GM23338 (cell line): ENCODE data around the gene GSAP.

Experiments used
- CREB1 ChIP-seq: fragments of 250-450 bp; sonication (Bioruptor Pico); IDR thresholded peaks from 2 replicates; pipeline ENCODE4 v1.5.0; 2020; ENCODE audit warnings: low read depth, mild to moderate bottlenecking, moderate library complexity
- CTCF ChIP-seq, 2 experiments: fragments of 200-600 bp in 1 of 2; sonication (generic) in 1 of 2; conservative IDR thresholded peaks; 2 replicates each; pipeline versions ENCODE4 v1.5.1 to v1.6.1; 2016 to 2017; ENCODE audit warnings: antibody characterized with exemption in 2 of 2, low read depth in 2 of 2, mild to moderate bottlenecking in 2 of 2, moderate library complexity in 1 of 2
- ETS1 ChIP-seq: IDR thresholded peaks from 2 replicates; pipeline ENCODE4 v1.6.1; 2016; ENCODE audit warnings: antibody characterized with exemption
- EZH2 ChIP-seq: fragments of 200-600 bp; sonication (generic); IDR thresholded peaks from one replicate; pipeline ENCODE4 v1.8.0; 2017; ENCODE audit warnings: antibody characterized with exemption, mild to moderate bottlenecking, low read depth; ENCODE audit not compliant: unreplicated experiment
- EZH2phosphoT487 ChIP-seq: fragments of 200-600 bp; sonication (generic); IDR thresholded peaks from one replicate; pipeline ENCODE4 v1.8.1; 2018; ENCODE audit warnings: antibody characterized with exemption; ENCODE audit not compliant: unreplicated experiment
- NANOG ChIP-seq: IDR thresholded peaks from 2 replicates; pipeline ENCODE4 v1.6.1; 2016; ENCODE audit warnings: antibody characterized with exemption, borderline replicate concordance
- POLR2AphosphoS5 ChIP-seq: IDR thresholded peaks from 2 replicates; pipeline ENCODE4 v1.6.1; 2016; ENCODE audit warnings: antibody characterized with exemption, low read depth
- REST ChIP-seq: IDR thresholded peaks from one replicate; pipeline ENCODE4 v1.6.1; 2018; ENCODE audit warnings: antibody characterized with exemption; ENCODE audit not compliant: unreplicated experiment
- STAT1 ChIP-seq: IDR thresholded peaks from one replicate; pipeline ENCODE4 v1.6.1; 2016; ENCODE audit warnings: antibody characterized with exemption; ENCODE audit not compliant: unreplicated experiment
- ZNF114 ChIP-seq: fragments of 250-450 bp; sonication (Bioruptor Pico); IDR thresholded peaks from 2 replicates; pipeline ENCODE4 v1.5.0; 2020; ENCODE audit warnings: mild to moderate bottlenecking, moderate library complexity
- ZNF331 ChIP-seq: fragments of 250-450 bp; sonication (Bioruptor Pico); IDR thresholded peaks from 2 replicates; pipeline ENCODE4 v1.5.0; 2020; ENCODE audit warnings: low read depth, mild to moderate bottlenecking, moderate library complexity
- ZNF462 ChIP-seq: fragments of 250-450 bp; sonication (Bioruptor Pico); IDR thresholded peaks from 2 replicates; pipeline ENCODE4 v1.5.0; 2020; ENCODE audit warnings: mild to moderate bottlenecking, moderate library complexity

GRCh38 chr7:77313085-77313484, 103.1 kb downstream of the GSAP start:
- TF ChIP-seq CTCF (conservative IDR thresholded peaks at IDR 0.05; ENCODE audit: low read depth in 2 of 2) (no peak), REST (no peak), ZNF462 (CRISPR knock-in tag) (no peak), EZH2 (no peak), NANOG (no peak), POLR2AphosphoS5 (no peak), ETS1 (no peak), ZNF331 (CRISPR knock-in tag) (no peak), STAT1 (no peak), EZH2phosphoT487 (no peak), ZNF114 (CRISPR knock-in tag) (no peak), CREB1 (no peak)
